NCI-H460 (cell line): ENCODE measurements around the gene TBXAS1. TPM values are rescaled to one million over a fixed set of nuclear protein-coding genes. Genes with fewer than 3 reads are reported as not detected.

Experiments used
- DNase-seq: peaks from one replicate; pipeline ENCODE4 v3.0.0-alpha.2; 2016; ENCODE audit warnings: low read depth; ENCODE audit errors: extremely low read depth
- total RNA-seq: library from RNA; depleted of rRNA; stranded (reverse); fragments of >200 nt; shearing (Covaris generic); gene quantifications from 2 replicates; pipeline ENCODE4 v1.2.3, GENCODE V29; 2014

TBXAS1 gene
- total RNA-seq, 1 experiment from 2014 or later = 4.0 TPM

DNA sequence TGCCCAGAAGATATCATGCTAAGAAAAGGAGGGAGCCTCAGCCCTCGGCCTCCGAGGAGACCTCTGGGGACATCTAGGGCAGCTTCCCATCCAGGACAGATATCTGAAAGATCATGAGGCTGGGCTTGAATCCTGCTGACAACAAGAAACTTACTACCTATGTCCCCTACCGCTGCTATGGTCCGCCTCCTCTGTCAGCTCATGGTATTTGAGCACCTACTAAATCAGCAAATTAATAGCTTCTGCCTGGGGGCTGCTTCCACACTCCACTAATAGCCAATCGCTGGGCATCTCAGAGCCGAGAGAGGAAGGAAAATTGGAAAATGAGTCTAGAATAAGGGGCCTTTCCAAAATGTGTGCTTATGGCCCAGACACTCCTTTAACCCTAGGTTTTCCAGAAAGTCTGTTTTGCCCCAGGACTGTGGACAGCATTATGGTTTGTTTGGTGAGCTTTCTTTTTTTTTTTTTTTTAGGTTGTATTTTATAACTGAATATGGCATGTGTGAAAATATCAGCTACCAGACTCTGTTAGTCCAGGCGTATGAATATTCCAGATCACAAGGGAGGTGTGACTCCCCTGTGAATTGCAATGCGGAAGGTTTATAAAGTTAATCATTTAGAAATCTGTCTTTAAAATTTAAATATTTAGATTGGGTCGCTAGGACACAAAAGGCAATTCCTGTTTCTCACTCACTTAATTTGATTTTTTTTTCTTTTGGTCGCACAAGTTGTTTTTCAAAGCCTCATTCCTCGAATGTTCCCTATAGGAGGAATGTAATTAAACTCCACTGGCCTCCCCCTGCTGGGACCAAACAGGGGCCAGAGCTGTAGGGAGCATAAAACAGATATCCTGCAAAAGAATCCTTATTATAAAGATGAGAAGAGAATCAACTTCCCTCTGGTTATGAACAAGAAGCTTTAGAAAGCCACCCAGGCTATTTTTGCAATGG is 144.3 kb downstream of the TBXAS1 start:
- DNase-seq = no peak

DNA sequence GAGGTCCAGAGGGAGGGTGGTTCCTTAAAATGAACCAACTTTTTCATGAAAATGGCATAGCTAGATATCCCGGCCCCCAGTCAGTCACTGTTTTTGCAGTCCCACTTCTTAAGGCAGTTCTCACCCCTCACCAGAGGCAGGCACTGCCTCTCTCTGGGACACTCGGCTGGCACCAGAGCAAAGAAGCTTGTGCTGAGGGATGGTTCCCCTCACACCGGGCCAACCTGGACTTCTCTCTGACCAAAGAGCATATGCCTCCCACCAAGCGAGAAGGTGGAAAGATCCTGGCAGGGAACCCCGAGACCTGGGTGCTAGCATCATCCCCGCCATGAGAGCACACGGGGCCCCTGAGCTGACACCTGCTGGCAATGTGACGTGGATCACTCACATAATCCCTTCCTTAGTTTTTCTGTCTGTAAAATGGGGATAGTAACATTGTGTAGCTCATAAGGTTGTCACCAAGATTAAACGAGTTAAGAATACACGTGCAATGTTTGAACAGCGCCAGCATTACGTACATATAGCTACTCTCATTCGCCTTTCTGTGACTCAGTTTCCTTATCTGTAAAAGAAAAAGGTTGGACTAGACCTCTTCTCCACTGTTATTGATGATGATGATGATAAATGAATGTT is 145.2 kb downstream of the TBXAS1 start:
- no peak for DNase-seq

DNA sequence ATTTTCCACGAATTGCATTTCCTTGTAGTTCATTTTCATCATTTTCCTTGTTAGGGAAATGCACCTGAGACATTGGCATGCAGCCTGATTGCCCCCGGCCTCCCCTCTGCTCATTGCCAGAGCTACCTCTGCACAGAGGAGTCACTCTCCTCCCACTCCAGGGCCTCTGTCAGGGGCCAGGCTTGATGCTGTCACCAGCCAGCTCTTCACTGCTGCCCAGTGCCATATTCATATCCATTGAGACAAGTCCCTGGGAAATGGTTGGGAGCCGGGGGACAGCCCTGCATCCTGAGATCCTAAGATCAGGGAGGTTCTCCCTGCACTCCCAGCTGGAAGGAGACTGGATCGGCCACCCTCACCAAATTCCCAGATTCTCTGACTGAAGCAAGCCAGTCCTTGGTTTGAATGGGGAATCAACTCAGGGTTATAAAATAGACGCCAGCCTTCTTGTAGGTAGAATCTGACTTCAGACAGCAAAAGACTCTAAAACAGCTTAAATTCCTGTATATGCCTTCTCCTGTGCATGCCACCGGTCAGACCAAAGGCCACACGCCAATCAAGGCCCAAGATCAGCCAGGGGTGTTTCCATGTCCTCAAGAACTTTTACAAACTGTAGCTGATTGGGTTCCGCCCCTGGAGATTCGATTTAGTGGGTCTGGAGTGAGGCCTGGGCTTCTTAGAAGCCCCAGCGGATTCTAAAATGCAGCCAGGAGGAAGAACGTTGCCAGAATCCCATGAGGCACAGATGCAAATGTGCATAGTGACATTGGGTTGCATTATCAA is 147.2 kb downstream of the TBXAS1 start:
- no peak for DNase-seq

- DNase-seq = no peak
These were observed 148.0 kb downstream of the TBXAS1 start for GRCh38 chr7:139976838-139977656.

GRCh38 chr7:139981511-139981895 is 152.4 kb downstream of the TBXAS1 start:
- DNase-seq = no peak

DNA sequence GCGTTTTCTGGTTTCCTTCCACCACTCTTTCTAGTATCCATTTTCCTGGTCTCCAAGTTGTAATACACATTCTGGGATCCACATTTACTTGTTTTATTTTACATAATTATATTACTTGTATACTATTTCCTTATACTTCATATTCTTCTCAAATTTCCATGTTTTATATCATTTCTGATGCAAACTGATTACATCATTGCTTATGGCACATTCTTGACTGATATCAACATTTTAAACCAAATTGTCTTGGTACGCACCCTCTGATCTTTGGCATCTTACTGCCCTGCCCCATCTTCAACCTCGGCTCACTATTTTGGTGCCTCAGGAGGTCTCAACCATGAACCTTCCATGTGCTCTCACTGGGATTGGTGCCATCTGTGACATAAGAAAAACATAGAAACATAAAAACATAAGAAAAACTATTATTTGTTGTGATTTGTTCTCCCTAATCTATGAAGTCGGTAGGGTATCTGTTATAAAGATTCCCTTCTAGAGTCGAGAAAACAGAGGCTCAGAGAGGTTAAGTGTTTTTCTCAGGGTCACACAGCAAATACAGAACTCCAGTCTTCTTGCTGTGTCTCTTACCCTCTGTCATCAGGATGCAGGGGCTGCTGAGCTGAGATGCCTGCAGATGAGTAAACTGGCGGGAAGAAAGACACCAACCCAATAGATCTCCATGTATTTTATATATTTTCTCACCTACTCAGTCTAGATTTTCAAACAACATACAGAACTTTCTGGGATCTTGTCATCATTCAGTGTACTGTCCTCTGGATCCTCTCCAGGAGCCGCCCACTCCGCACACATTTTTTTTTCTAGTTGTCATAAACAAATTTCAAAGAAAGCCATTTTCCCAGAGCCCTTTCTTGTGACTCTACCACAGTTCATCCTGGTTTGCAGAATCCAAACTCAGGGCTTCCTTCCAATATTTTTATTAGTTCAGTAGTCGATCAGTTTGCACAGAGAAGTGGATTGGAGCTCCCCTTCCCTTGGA is 154.2 kb downstream of the TBXAS1 start:
- no peak for DNase-seq

DNA sequence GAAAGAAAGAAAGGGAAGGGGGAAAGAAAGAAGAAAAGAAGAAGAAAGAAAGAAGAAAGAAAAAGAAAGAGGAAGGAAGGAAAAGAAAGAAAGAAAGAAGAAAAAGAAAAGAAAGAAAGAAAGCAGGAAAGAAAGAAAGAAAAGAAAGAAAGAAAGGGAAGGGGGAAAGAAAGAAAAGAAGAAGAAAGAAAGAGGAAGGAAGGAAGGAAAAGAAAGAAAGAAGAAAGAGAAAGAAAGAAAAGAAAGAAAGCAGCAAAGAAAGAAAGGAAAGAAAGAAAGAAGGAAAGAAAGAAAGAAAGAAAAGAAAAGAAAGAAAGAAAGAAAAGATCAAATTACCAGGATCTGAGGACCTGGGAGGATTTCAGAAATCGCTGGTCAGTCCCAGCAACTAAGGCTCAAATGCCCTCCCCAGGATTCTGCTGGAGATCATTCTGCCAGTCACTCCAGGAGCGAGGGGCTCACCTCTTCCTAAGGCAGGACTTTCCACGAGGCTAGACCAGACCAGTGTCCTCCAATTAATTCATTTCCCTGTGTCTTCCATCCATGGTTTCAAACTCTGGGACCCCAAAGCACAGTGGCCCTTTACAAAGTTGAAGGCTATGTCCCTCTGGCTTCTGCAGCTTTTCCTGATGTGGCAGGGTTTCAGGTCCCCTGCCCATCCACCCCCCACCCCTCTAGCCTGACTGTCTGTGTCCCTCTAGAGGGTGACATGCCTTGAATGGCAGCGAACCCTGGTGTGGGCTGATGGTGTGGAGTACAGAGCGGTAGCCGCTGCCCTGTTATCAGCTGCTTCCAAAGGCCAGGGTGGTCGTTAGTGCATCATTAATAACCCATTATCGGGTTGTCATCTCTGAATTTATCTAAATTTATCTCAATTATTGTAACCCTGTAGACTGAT is 155.8 kb downstream of the TBXAS1 start:
- no peak for DNase-seq

- no peak for DNase-seq
These were observed 156.7 kb downstream of the TBXAS1 start for GRCh38 chr7:139985811-139986210.

DNA sequence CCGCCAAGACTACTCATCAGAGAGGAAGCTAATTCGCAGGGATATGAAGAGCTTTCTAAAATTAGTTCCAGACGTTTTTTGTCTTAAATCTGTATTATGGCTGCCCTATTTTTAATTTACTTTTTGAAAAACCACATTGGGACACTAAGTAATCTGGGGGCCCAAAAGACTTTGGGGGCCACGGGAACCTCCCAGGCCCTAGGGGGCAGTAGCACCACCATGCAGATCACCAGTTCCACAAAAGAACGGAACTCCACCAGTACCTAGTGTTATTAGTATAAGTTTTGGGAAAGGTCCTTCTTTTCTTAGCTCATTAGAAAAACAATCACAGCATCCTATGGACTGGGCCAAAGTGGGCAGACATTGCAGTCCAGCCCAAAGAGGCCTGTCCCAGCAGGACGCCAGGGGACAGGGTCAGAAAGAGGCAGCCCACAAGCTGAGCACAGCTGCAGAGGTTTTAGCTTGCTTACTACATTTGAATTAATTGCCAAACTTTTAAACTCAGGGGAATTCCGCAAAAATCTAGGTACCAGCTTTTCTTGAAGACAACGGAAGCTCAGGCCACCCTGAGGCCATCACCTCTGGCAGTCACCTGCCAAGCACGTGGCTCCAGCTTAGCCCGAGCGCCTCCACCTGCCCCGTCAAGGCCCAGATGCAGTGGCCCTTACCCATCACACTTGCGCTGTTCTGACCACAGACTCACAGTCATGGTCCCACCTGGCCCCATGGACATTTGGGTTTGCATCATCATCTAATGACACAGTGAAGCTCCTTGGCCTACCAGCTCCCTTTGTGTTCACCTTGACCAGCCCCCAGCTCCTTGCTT is 158.8 kb downstream of the TBXAS1 start:
- no peak for DNase-seq

GRCh38 chr7:139989366-139990141 is 160.5 kb downstream of the TBXAS1 start:
- no peak for DNase-seq

GRCh38 chr7:139990142-139990535 is 161.1 kb downstream of the TBXAS1 start:
- DNase-seq = no peak

- no peak for DNase-seq
These were observed 161.7 kb downstream of the TBXAS1 start for GRCh38 chr7:139990571-139991268.

GRCh38 chr7:139991269-139991666 is 162.2 kb downstream of the TBXAS1 start:
- DNase-seq = no peak

- no peak for DNase-seq
These were observed 162.8 kb downstream of the TBXAS1 start for GRCh38 chr7:139991911-139992310.

GRCh38 chr7:139992353-139993044 is 163.4 kb downstream of the TBXAS1 start:
- DNase-seq = no peak
